SK-N-SH (cell line): Measurements from ENCODE around the gene CUL1.

Experiments
- CTCF ChIP-seq: fragments of 200-600 bp; sonication (generic); IDR thresholded peaks from 2 replicates; pipeline ENCODE4 v1.6.1; 2017; ENCODE audit warnings: antibody characterized with exemption, mild to moderate bottlenecking, moderate library complexity
- ELF1 ChIP-seq: IDR thresholded peaks from 2 replicates; pipeline ENCODE4 v1.4.0; 2012
- GABPA ChIP-seq: IDR thresholded peaks from 2 replicates; pipeline ENCODE4 v1.4.0; 2012; ENCODE audit warnings: low read depth, mild to moderate bottlenecking
- POLR2AphosphoS5 ChIP-seq: IDR thresholded peaks from 2 replicates; pipeline ENCODE4 v1.6.1; 2012; ENCODE audit warnings: low read depth, low read length
- RAD21 ChIP-seq: IDR thresholded peaks from 2 replicates; pipeline ENCODE4 v1.6.1; 2012; ENCODE audit warnings: mild to moderate bottlenecking, low read length
- TCF12 ChIP-seq: IDR thresholded peaks from 2 replicates; pipeline ENCODE4 v1.4.0; 2012

GRCh38 chr7:148674689-148675088 lies 24.0 kb upstream of the CUL1 start:
- TF ChIP-seq TCF12 (no peak), CTCF (no peak), GABPA (no peak), RAD21 (no peak), ELF1 (no peak), POLR2AphosphoS5 (no peak)
